HG02938 (cell line): ENCODE measurements around the gene PPP1R7.

Experiments used
- ATAC-seq: cut with Tn5 transposase; IDR thresholded peaks from one replicate; pipeline ENCODE4 v1.9.1; 2021; ENCODE audit warnings: mild to moderate bottlenecking, moderate library complexity; ENCODE audit not compliant: unreplicated experiment

Gene PPP1R7

DNA sequence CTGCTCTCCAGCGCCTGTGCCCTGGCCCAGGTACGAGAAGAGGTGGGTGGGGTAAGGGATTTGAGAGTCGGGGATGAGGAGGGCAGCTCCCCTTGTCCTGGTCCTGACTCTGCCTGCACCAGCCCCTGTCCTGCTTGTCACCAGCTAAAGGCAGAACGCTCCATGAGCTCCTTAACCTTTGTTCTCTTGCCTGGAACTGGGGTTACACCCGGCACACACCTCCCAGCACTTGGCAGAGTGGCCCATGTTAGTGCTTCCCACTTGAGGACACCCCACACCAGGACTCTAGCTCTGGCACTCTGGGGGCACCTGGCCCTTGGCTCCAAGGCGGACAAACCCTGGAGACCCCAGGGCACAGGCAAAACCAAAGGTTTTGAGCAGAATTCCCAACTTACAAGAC, 57.4 kb downstream of the PPP1R7 start:
- ATAC-seq: no peak

GRCh38 chr2:241208058-241208457, 57.8 kb downstream of the PPP1R7 start:
- ATAC-seq: no peak

- no peak for ATAC-seq
Observed at GRCh38 chr2:241209271-241209670, 59.0 kb downstream of the PPP1R7 start.

DNA sequence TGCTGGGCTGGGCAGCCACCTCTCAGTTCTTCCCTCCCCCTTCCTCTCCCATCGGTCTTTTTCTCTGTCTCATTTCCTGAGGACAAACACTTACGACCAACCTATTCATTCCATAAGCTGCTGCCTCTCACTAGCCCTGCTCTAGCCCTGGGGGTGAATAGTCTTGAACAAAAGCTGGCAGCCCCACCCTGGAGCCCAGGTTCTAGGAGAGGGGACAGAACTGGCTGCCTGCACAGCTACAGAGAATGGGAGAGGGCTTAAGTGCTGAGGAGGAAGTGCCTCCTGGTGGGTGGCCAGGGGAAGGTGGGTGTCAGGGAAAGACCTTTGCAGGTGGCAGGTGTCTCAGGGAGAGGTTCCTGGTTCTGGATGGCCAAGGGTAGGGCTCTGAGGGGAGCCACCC, 61.0 kb downstream of the PPP1R7 start:
- no peak for ATAC-seq

- no peak for ATAC-seq
Observed at GRCh38 chr2:241213041-241213440, 62.8 kb downstream of the PPP1R7 start.

DNA sequence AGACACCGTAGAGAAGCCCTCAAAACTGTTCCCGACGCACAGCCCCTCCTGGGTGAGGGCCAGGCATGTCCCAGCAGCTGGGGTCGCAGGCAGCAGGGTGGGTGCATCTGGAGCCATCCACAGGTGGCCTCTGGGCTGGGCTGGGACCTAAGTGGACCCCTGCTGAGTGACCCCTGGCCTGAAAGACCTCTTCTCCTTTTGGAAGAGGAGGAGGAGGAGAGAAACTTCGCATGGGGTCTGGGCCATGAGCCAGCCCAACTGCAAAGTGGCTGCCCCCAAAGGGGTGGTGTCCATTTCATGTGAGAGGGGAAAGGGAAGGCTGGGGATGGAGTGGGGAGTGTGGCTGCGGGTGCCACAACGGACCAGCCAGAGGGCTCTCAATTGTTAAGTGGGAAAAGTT, 63.3 kb downstream of the PPP1R7 start:
- no peak for ATAC-seq

- ATAC-seq: no peak
Observed at GRCh38 chr2:241214209-241214608, 63.9 kb downstream of the PPP1R7 start.

DNA sequence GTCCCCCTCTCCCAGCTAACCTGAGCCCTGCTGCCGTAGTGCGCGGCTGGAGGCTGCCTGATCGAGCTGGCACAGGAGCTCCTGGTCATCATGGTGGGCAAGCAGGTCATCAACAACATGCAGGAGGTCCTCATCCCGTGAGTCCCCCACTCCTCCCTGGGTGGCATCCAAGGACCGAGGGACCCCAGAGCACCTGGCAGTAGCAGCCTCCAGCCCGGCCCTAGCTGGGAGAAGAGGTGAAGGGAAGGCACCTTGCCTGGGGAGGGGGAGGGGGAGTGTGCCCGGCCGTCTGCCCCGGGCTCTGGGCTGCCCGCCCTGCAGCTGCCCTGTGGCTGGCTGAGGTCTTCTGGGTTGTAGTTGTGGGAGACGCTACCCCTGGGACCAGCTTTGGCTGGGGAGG, 64.5 kb downstream of the PPP1R7 start:
- ATAC-seq: no peak

- no peak for ATAC-seq
Observed at GRCh38 chr2:241215421-241215820, 65.2 kb downstream of the PPP1R7 start.

DNA sequence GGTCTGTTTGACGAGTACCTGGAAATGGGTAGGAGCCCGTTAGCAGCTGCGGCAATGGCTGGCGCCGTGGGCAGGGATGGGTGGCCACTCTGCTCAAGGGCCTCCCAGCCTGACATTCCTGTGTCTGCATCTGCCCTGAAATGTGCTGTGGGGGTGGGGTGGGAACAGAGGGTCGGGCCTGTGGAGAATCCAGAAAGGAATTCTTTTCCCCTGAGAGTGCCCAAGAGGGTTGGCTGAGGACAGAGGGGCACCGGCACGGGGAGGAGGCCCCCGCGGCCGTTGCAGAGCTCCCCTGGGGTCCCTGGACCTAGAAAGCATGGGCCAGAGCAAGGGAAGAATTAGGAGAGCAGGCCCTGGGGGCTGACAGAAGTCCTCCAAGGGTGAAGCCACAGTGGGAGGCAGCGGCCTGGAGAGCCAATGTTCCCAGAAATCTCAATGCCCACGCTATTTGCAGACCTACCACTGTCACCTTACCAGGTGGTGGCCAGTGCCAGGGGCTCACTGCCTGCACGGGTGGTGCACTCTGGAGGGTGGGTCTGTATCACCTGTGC, 66.0 kb downstream of the PPP1R7 start:
- ATAC-seq: no peak

GRCh38 chr2:241217320-241218031, 67.2 kb downstream of the PPP1R7 start:
- ATAC-seq: no peak

GRCh38 chr2:241218131-241219029, 68.1 kb downstream of the PPP1R7 start:
- ATAC-seq: no peak

- no peak for ATAC-seq
Observed at GRCh38 chr2:241219030-241219382, 68.7 kb downstream of the PPP1R7 start.

DNA sequence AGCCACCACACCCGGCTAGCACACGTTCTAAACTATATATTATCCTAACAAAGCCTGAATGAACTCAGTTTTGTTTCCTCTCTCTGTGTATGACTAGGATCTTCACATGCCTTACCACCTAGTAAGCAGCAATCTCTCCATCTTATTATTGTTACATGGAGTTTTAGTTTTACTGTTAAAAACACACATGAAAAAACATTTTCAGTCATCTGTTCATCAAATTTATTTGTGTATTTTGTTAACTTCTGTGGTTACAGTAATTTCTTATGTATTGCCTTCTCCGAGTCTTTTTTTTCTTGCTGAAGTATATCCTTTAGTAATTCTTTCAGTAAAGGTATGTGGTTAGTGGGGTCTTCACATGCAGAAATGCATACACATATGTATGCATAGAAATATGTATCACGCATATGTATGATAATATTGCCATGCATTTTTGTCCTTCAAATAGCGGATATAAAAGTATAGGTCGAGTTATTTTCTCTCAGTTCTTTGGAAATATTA, 69.6 kb downstream of the PPP1R7 start:
- ATAC-seq: no peak

GRCh38 chr2:241223211-241224017, 73.1 kb downstream of the PPP1R7 start:
- no peak for ATAC-seq

GRCh38 chr2:241224018-241224850, 74.0 kb downstream of the PPP1R7 start:
- no peak for ATAC-seq

DNA sequence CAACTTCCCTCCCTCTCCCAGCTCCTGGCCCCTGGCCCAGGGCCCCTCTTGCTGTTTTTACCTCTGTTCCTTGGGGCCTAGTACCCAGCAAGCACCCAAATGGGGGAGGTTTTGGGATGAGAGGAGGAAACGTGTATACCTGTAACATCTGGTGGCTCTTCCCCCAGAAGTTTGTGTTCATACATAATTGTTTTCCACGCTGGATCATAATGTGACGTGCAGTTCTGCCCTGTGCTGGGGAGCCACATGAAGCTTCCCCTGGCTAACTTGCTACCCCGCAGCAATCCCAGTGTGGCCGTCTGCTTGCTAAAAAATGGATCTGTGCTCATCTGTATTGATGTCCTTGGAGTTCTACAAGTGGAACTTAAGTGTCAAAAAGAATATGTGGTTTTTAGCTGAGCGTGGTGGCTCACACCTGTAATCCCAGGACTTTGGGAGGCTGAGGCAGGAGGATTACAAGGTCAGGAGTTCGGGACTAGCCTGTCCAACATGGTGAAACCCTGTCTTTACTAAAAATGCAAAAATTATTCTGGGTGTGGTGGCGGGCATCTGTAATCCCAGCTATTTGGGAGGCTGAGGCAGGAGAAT, 74.7 kb downstream of the PPP1R7 start:
- no peak for ATAC-seq

GRCh38 chr2:241225545-241225944, 75.3 kb downstream of the PPP1R7 start:
- ATAC-seq: no peak

DNA sequence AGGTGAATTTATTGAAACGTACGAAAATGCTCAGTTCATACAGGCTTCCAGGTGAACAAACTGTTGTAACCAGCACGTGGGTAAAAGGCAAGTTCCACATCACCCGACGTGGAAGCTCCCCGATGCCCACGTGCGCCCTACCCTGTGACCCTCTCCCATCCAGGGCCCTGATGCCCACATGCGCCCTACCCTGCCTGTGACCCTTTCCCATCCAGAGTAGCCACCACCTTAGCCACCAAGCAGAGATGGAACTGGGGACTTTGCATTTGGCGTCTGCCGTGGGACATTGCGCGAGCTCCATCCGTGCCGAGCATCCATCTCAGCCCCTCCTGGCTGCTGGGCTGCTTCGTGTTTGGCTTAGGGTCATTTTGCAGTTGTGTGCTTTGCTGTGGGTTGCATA, 75.7 kb downstream of the PPP1R7 start:
- ATAC-seq: no peak
